ENCODE results near the gene TRRAP.

DNA sequence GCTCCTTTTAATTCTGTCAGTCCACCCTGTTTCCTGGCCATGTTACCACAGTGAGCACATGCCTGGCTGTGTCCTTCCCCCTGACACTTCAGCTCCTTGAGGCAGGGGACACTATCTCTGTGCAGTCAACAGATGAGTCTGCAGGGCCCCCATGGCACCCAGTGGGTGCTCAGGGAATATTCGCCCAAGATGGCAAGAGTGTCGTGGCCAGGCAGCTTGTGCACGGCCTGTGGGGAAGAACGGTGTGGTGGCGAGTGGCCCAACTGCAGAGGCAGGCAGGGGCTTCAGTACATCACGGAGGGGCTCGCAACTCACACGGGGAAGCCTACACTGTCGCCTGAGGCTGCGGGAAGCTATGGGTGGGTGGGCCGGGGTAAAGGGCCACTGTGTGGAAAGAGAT is 91.1 kb downstream of the TRRAP start:
- no peak for TF ChIP-seq POLR2AphosphoS5 (IDR thresholded peaks at IDR 0.05)
- TF ChIP-seq, protein P1, sequence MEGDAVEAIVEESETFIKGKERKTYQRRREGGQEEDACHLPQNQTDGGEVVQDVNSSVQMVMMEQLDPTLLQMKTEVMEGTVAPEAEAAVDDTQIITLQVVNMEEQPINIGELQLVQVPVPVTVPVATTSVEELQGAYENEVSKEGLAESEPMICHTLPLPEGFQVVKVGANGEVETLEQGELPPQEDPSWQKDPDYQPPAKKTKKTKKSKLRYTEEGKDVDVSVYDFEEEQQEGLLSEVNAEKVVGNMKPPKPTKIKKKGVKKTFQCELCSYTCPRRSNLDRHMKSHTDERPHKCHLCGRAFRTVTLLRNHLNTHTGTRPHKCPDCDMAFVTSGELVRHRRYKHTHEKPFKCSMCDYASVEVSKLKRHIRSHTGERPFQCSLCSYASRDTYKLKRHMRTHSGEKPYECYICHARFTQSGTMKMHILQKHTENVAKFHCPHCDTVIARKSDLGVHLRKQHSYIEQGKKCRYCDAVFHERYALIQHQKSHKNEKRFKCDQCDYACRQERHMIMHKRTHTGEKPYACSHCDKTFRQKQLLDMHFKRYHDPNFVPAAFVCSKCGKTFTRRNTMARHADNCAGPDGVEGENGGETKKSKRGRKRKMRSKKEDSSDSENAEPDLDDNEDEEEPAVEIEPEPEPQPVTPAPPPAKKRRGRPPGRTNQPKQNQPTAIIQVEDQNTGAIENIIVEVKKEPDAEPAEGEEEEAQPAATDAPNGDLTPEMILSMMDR (IDR thresholded peaks at IDR 0.05 in 8 of 11, conservative IDR thresholded peaks at IDR 0.05 in 3 of 11) = no peak
- TF ChIP-seq POLR2A (IDR thresholded peaks at IDR 0.05) = no peak
